WTC11 (cell line): ENCODE measurements around the gene CSNK1G1. TPM values are rescaled to one million over a fixed set of nuclear protein-coding genes. Genes with fewer than 3 reads are reported as not detected.

Experiments used
- ATAC-seq: fragments of 200-7000 bp; cut with Tn5 transposase; 2 replicates; pipeline ENCODE4 v1.10.0; 2021; ENCODE audit warnings: mild to moderate bottlenecking, moderate library complexity
- CTCF ChIA-PET: fragments of 300-600 bp; sonication (Branson Sonifier 250); formaldehyde crosslinking; loops from one replicate; lab custom pipeline; 2021; ENCODE audit warnings: antibody characterized with exemption; lab: Charles Lee
- POLR2A ChIA-PET: fragments of 350-600 bp; sonication (Branson Sonifier 250); formaldehyde crosslinking; loops from one replicate; lab custom pipeline; 2021; ENCODE audit warnings: antibody characterized with exemption; lab: Charles Lee
- DNase-seq: peaks from one replicate; pipeline ENCODE4 v3.0.0; 2021; ENCODE audit warnings: low spot score
- H3K27ac Mint-ChIP-seq: 2 replicates; pipeline ENCODE4 v1.8.0; 2021; ENCODE audit warnings: mixed read lengths
- H3K27me3 Mint-ChIP-seq: 2 replicates; pipeline ENCODE4 v1.8.0; 2021; ENCODE audit warnings: low read depth, mild to moderate bottlenecking, moderate library complexity, mixed read lengths
- H3K36me3 Mint-ChIP-seq: 2 replicates; pipeline ENCODE4 v1.8.0; 2021; ENCODE audit warnings: mixed read lengths
- H3K4me1 Mint-ChIP-seq: 2 replicates; pipeline ENCODE4 v1.8.0; 2022; ENCODE audit warnings: mixed read lengths
- H3K4me3 Mint-ChIP-seq: 2 replicates; pipeline ENCODE4 v1.8.0; 2021; ENCODE audit warnings: mild to moderate bottlenecking, moderate library complexity, mixed read lengths
- H3K9me3 Mint-ChIP-seq: 2 replicates; pipeline ENCODE4 v1.8.0; 2021; ENCODE audit warnings: mixed read lengths
- ATF6 ChIP-seq: sonication (generic); formaldehyde crosslinking; IDR thresholded peaks from 2 replicates; pipeline ENCODE4 v1.8.1; 2023; ENCODE audit warnings: mild to moderate bottlenecking, missing genetic modification reagents
- E2F5 ChIP-seq: sonication (generic); formaldehyde crosslinking; IDR thresholded peaks from 2 replicates; pipeline ENCODE4 v1.8.1; 2022; ENCODE audit warnings: mild to moderate bottlenecking, moderate library complexity, missing genetic modification reagents
- ETV6 ChIP-seq: sonication (generic); formaldehyde crosslinking; IDR thresholded peaks from 2 replicates; pipeline ENCODE4 v1.8.1; 2022; ENCODE audit warnings: mild to moderate bottlenecking, missing genetic modification reagents
- FOXJ3 ChIP-seq: sonication (generic); formaldehyde crosslinking; IDR thresholded peaks from 2 replicates; pipeline ENCODE4 v1.9.0; 2021; ENCODE audit warnings: missing genetic modification reagents, mild to moderate bottlenecking, borderline replicate concordance
- GABPB1 ChIP-seq: sonication (generic); formaldehyde crosslinking; IDR thresholded peaks from 2 replicates; pipeline ENCODE4 v1.8.1; 2023; ENCODE audit warnings: mild to moderate bottlenecking, missing genetic modification reagents
- GRHL2 ChIP-seq: fragments of 250-450 bp; sonication (Bioruptor Pico); IDR thresholded peaks from 2 replicates; pipeline ENCODE4 v1.8.0; 2022; ENCODE audit warnings: mild to moderate bottlenecking, moderate library complexity; ENCODE audit not compliant: insufficient replicate concordance, severe bottlenecking
- IRF2 ChIP-seq: sonication (generic); formaldehyde crosslinking; IDR thresholded peaks from 2 replicates; pipeline ENCODE4 v1.8.0; 2022; ENCODE audit warnings: low read depth, missing genetic modification reagents, borderline replicate concordance
- JUN ChIP-seq: sonication (generic); formaldehyde crosslinking; IDR thresholded peaks from 2 replicates; pipeline ENCODE4 v1.8.0; 2023; ENCODE audit warnings: mild to moderate bottlenecking, missing genetic modification reagents
- STAT6 ChIP-seq: sonication (generic); formaldehyde crosslinking; conservative IDR thresholded peaks from 2 replicates; pipeline ENCODE4 v1.8.1; 2023; ENCODE audit warnings: mild to moderate bottlenecking, low read depth, missing genetic modification reagents, moderate library complexity
- TCF7 ChIP-seq: sonication (generic); formaldehyde crosslinking; IDR thresholded peaks from 2 replicates; pipeline ENCODE4 v1.8.0; 2022; ENCODE audit warnings: mild to moderate bottlenecking, low read depth, missing genetic modification reagents, moderate library complexity
- TP53 ChIP-seq: sonication (generic); formaldehyde crosslinking; IDR thresholded peaks from 2 replicates; pipeline ENCODE4 v1.8.1; 2023; ENCODE audit warnings: mild to moderate bottlenecking, missing genetic modification reagents
- ZBTB43 ChIP-seq: sonication (generic); formaldehyde crosslinking; IDR thresholded peaks from 2 replicates; pipeline ENCODE4 v1.8.1; 2023; ENCODE audit warnings: mild to moderate bottlenecking, missing genetic modification reagents
- ZNF232 ChIP-seq: sonication (generic); formaldehyde crosslinking; IDR thresholded peaks from 2 replicates; pipeline ENCODE4 v1.8.0; 2022; ENCODE audit warnings: mild to moderate bottlenecking, missing genetic modification reagents
- ZNF512 ChIP-seq: sonication (generic); formaldehyde crosslinking; IDR thresholded peaks from 2 replicates; pipeline ENCODE4 v1.8.1; 2022; ENCODE audit warnings: missing genetic modification reagents, borderline replicate concordance
- ZSCAN18 ChIP-seq: fragments of 250-450 bp; sonication (Bioruptor Pico); IDR thresholded peaks from 2 replicates; pipeline ENCODE4 v2.1.2; 2022; ENCODE audit warnings: mild to moderate bottlenecking, moderate library complexity
- total RNA-seq: library from RNA; stranded (reverse); gene quantifications from 3 replicates; pipeline ENCODE4 v1.2.3, GENCODE V29; 2021

Gene CSNK1G1
- total RNA-seq, 1 experiment from 2014 or later, result 19.3 TPM

- TF ChIP-seq ZBTB43 (CRISPR knock-in tag) (no peak), ZSCAN18 (CRISPR knock-in tag) (no peak), ZNF512 (CRISPR knock-in tag) (no peak), TCF7 (no peak), IRF2 (CRISPR knock-in tag) (no peak)
Observed at GRCh38 chr15:64235552-64235951, 120.4 kb downstream of the CSNK1G1 start (continued).

GRCh38 chr15:64233299-64233698 lies 122.7 kb downstream of the CSNK1G1 start:
- no peak for ATAC-seq
- no peaks in the 10 kb centered on the region for H3K9me3 Mint-ChIP-seq
- POLR2A ChIA-PET, result no interaction called here

More at GRCh38 chr15:64233299-64233698, 122.7 kb downstream of the CSNK1G1 start:
- no peak for DNase-seq
- no peak overlapping the region for H3K4me3 Mint-ChIP-seq
- no peak overlapping the region for H3K27ac Mint-ChIP-seq
- CTCF ChIA-PET, result no interaction called here
- no peaks in the 10 kb centered on the region for H3K27me3 Mint-ChIP-seq
- TF ChIP-seq GABPB1 (CRISPR knock-in tag) (no peak), ZNF232 (CRISPR knock-in tag) (no peak), FOXJ3 (CRISPR knock-in tag) (no peak), ETV6 (CRISPR knock-in tag) (no peak), JUN (CRISPR knock-in tag) (no peak), ZBTB43 (CRISPR knock-in tag) (no peak), STAT6 (no peak), E2F5 (CRISPR knock-in tag) (no peak), TP53 (CRISPR knock-in tag) (no peak), GRHL2 (CRISPR knock-in tag) (no peak), ATF6 (CRISPR knock-in tag) (no peak)
- TF ChIP-seq, all 79 proteins: peak for 0
- H3K36me3 Mint-ChIP-seq, result no peaks in the 10 kb centered on the region
- H3K4me1 Mint-ChIP-seq, result peaks cover 11% of the 10 kb centered on the region
